OCI-LY7 (cell line): ENCODE measurements around the gene SGO2. TPM values are rescaled to one million over a fixed set of nuclear protein-coding genes. Genes with fewer than 3 reads are reported as not detected.
A peak's percentile ranks its signal among the peaks of the same experiment; 100 is the strongest.

Experiments used
- BruUV-seq: library from RNA; stranded (reverse); fragments of 400-500 nt; replicated peaks from 2 replicates; lab custom pipeline; 2021; lab: Mats Ljungman, UMichigan
- CTCF ChIA-PET: fragments of 300-600 bp; sonication (Branson Sonifier 250); formaldehyde crosslinking; loops from one replicate; lab custom pipeline; 2022; ENCODE audit warnings: antibody characterized with exemption; ENCODE audit not compliant: unreplicated experiment; lab: Charles Lee
- POLR2A ChIA-PET: fragments of 300-600 bp; sonication (Branson Sonifier 250); formaldehyde crosslinking; loops from one replicate; lab custom pipeline; 2022; ENCODE audit warnings: antibody characterized with exemption; lab: Charles Lee
- DNase-seq: peaks from one replicate; pipeline ENCODE4 v3.0.0-alpha.2; 2015; ENCODE audit warnings: low spot score
- H2AFZ ChIP-seq: fragments of 200-600 bp; sonication (generic), shearing (Covaris generic); 2 replicates; pipeline ENCODE4 v1.6.1; 2014; ENCODE audit warnings: mild to moderate bottlenecking, antibody characterized with exemption, low read length, moderate library complexity
- H3K27ac ChIP-seq: fragments of 200-600 bp; sonication (generic); 2 replicates; pipeline ENCODE4 v1.5.1; 2014; ENCODE audit warnings: mixed run types, low read depth, mild to moderate bottlenecking, moderate library complexity, low read length, inconsistent platforms; ENCODE audit not compliant: poor library complexity, severe bottlenecking
- H3K36me3 ChIP-seq: fragments of 200-600 bp; sonication (generic); 2 replicates; pipeline ENCODE4 v1.6.1; 2014; ENCODE audit warnings: mild to moderate bottlenecking, antibody characterized with exemption, low read length, moderate library complexity, mixed read lengths; ENCODE audit not compliant: insufficient read depth
- H3K4me1 ChIP-seq: fragments of 200-600 bp; sonication (generic); 2 replicates; pipeline ENCODE4 v1.5.1; 2014; ENCODE audit warnings: mild to moderate bottlenecking, low read length; ENCODE audit not compliant: insufficient read depth, poor library complexity, severe bottlenecking
- H3K4me2 ChIP-seq: fragments of 200-600 bp; sonication (generic); 2 replicates; pipeline ENCODE4 v1.6.1; 2014; ENCODE audit warnings: mild to moderate bottlenecking, low read length
- H3K4me3 ChIP-seq: fragments of 200-600 bp; sonication (generic); 2 replicates; pipeline ENCODE4 v1.5.1; 2014; ENCODE audit warnings: mild to moderate bottlenecking, low read depth, low read length; ENCODE audit not compliant: poor library complexity, severe bottlenecking
- H3K79me2 ChIP-seq: fragments of 200-600 bp; sonication (generic); 2 replicates; pipeline ENCODE4 v1.6.1; 2016; ENCODE audit warnings: low read depth, mild to moderate bottlenecking, low read length, moderate library complexity, mixed read lengths; ENCODE audit not compliant: insufficient read depth
- H3K9me2 ChIP-seq: fragments of 200-600 bp; sonication (generic); 2 replicates; pipeline ENCODE4 v1.6.1; 2016; ENCODE audit warnings: mild to moderate bottlenecking, low read length, mixed read lengths; ENCODE audit not compliant: insufficient read depth
- H3K9me3 ChIP-seq: fragments of 200-600 bp; sonication (generic); 2 replicates; pipeline ENCODE4 v1.6.1; 2014; ENCODE audit warnings: mild to moderate bottlenecking, mixed run types, low read length, mixed read lengths
- H4K20me1 ChIP-seq: fragments of 200-600 bp; sonication (generic); 2 replicates; pipeline ENCODE4 v1.6.1; 2014; ENCODE audit warnings: mild to moderate bottlenecking, antibody characterized with exemption, low read length, moderate library complexity, mixed read lengths; ENCODE audit not compliant: insufficient read depth
- CTCF ChIP-seq: fragments of 200-600 bp; sonication (generic); conservative IDR thresholded peaks from 2 replicates; pipeline ENCODE4 v1.5.1; 2014; ENCODE audit warnings: mild to moderate bottlenecking, antibody characterized with exemption, low read length, moderate library complexity, mixed read lengths
- EZH2phosphoT487 ChIP-seq: fragments of 200-600 bp; sonication (generic); IDR thresholded peaks from 2 replicates; pipeline ENCODE4 v1.6.1; 2018; ENCODE audit warnings: low read depth, borderline replicate concordance, mild to moderate bottlenecking, mixed run types, antibody characterized with exemption, low read length, moderate library complexity, mixed read lengths
- intact Hi-C: fragments of 100-400 bp; cut with micrococcal nuclease; formaldehyde crosslinking; loops from one replicate; pipeline ENCODE4 v1.10.0; 2022; ENCODE audit not compliant: unreplicated experiment
- total RNA-seq, 2 experiments: library from RNA; depleted of rRNA in 1 of 2; stranded (reverse); fragments of >200 nt in 1 of 2; shearing (Covaris generic) in 1 of 2; gene quantifications; 2 replicates each; pipeline ENCODE4 v1.2.3, GENCODE V29; 2014 to 2022

The SGO2 gene
- total RNA-seq, 2 experiments from 2014 or later = 29.3 to 55.3 TPM

GRCh38 chr2:200585730-200586643 is 60.0 kb downstream of the SGO2 start, which contains the start of gene AOX1:
AOX1 (plus strand) TSS chr2:200586014; CDS start chr2:200586109, 95 bp downstream.
- no TSS peak for BruUV-seq
- CTCF ChIA-PET = no interaction called here
- H2AFZ ChIP-seq = no peak within 1 kb of the TSS

GRCh38 chr2:200586644-200586975 is 60.6 kb downstream of the SGO2 start:
- ChIA-PET CTCF (no interaction called here), POLR2A (interaction anchor here (0.8 kb wide), 1 partner anchor 14 kb away, joined by 3 read pairs; no protein-coding TSS in a partner anchor)
- H3K9me2 ChIP-seq = no peaks in the 10 kb centered on the region
- intact Hi-C loops = no loop called here
- H3K27ac ChIP-seq = no peak overlapping the region
- H3K9me3 ChIP-seq = no peaks in the 10 kb centered on the region
- H2AFZ ChIP-seq = no peak overlapping the region
- H3K79me2 ChIP-seq = no peaks in the 10 kb centered on the region
- H4K20me1 ChIP-seq = no peaks in the 10 kb centered on the region
- DNase-seq = no peak
- H3K36me3 ChIP-seq = peaks cover 17% of the 10 kb centered on the region
- H3K4me1 ChIP-seq = peaks cover 24% of the 10 kb centered on the region
- H3K4me2 ChIP-seq = peak overlapping the region; percentile 65; the same call in 1 of the 2 replicates
- H3K4me3 ChIP-seq = no peak overlapping the region
- BruUV-seq = no TSS peak
- TF ChIP-seq CTCF (no peak), EZH2phosphoT487 (no peak)

More at GRCh38 chr2:200585730-200586643, 60.0 kb downstream of the SGO2 start, which contains the start of gene AOX1:
- H3K4me2 ChIP-seq = peak within 1 kb of the TSS; percentile 65
- no peaks in the 10 kb centered on the region for H3K79me2 ChIP-seq
- H3K36me3 ChIP-seq = peaks cover 23% of the 10 kb centered on the region
- no peaks in the 10 kb centered on the region for H3K9me3 ChIP-seq
- H3K4me3 ChIP-seq = peak within 1 kb of the TSS; percentile 14
- peak within 1 kb of the TSS; percentile 16 for H3K27ac ChIP-seq
- H3K9me2 ChIP-seq = no peaks in the 10 kb centered on the region
- no peaks in the 10 kb centered on the region for H4K20me1 ChIP-seq
- H3K4me1 ChIP-seq = peaks cover 24% of the 10 kb centered on the region
- TF ChIP-seq EZH2phosphoT487 (no peak), CTCF (0 out of 2 replicates have a peak, but pooled peaks have one; percentile 35)
- peak; percentile 9 for DNase-seq
- intact Hi-C loops = no loop called here
- POLR2A ChIA-PET = no interaction called here
